Natural killer cell (primary cell): ENCODE measurements around the gene NDRG2. TPM values are rescaled to one million over a fixed set of nuclear protein-coding genes. Genes with fewer than 3 reads are reported as not detected.
A peak's percentile ranks its signal among the peaks of the same experiment; 100 is the strongest.

Source experiments
- ATAC-seq, 3 donors: fragments of 150-1000 bp in 2 of 3; fragments of 200-7000 bp in 1 of 3; cut with Tn5 transposase; 1 replicate in 1 of 3; 2 replicates in 2 of 3; pipeline ENCODE4 v1.10.0; 2021; ENCODE audit warnings: mild to moderate bottlenecking in 2 of 3, moderate library complexity in 2 of 3
- DNase-seq, 2 donors: peaks; one replicate each; pipeline versions ENCODE4 v3.0.0 to v3.0.0-alpha.2; 2013 to 2021; ENCODE audit warnings: mixed read lengths in 1 of 2
- H3K27ac ChIP-seq: one replicate; pipeline ENCODE4 v1.5.1; 2013; ENCODE audit warnings: mild to moderate bottlenecking, low read length
- H3K27me3 ChIP-seq: one replicate; pipeline ENCODE4 v1.6.1; 2013; ENCODE audit warnings: low read length; ENCODE audit not compliant: control insufficient read depth, insufficient read depth
- H3K36me3 ChIP-seq: one replicate; pipeline ENCODE4 v1.6.1; 2013; ENCODE audit warnings: low read length; ENCODE audit not compliant: control insufficient read depth, insufficient read depth
- H3K4me1 ChIP-seq: one replicate; pipeline ENCODE4 v1.6.1; 2013; ENCODE audit warnings: low read length; ENCODE audit not compliant: control insufficient read depth, insufficient read depth
- H3K4me3 ChIP-seq: one replicate; pipeline ENCODE4 v1.5.1; 2013; ENCODE audit warnings: low read length
- H3K9me3 ChIP-seq: one replicate; pipeline ENCODE4 v1.6.1; 2013; ENCODE audit warnings: low read length; ENCODE audit not compliant: control insufficient read depth, insufficient read depth
- H3K27ac Mint-ChIP-seq, 2 donors: one replicate each; pipeline ENCODE4 v1.8.0; 2022; ENCODE audit warnings: mild to moderate bottlenecking in 2 of 2, mixed read lengths in 2 of 2, moderate library complexity in 1 of 2
- H3K27me3 Mint-ChIP-seq, 2 donors: one replicate each; pipeline ENCODE4 v1.8.0; 2022; ENCODE audit warnings: low read depth in 2 of 2, mixed read lengths in 2 of 2
- H3K36me3 Mint-ChIP-seq: one replicate; pipeline ENCODE4 v1.8.0; 2022; ENCODE audit warnings: mixed read lengths
- H3K4me1 Mint-ChIP-seq, 2 donors: one replicate each; pipeline ENCODE4 v1.8.0; 2022; ENCODE audit warnings: mixed read lengths in 2 of 2
- H3K4me3 Mint-ChIP-seq: one replicate; pipeline ENCODE4 v1.8.0; 2022; ENCODE audit warnings: mild to moderate bottlenecking, moderate library complexity, mixed read lengths
- H3K9me3 Mint-ChIP-seq, 2 donors: one replicate each; pipeline ENCODE4 v1.8.0; 2022; ENCODE audit warnings: mixed read lengths in 2 of 2
- CTCF ChIP-seq: fragments of 200-600 bp; IDR thresholded peaks from one replicate; pipeline ENCODE4 v1.8.0; 2022; ENCODE audit warnings: antibody characterized with exemption
- WGBS: methylation state at CpG from one replicate; pipeline ENCODE4 v1.1.7; 2013; ENCODE audit warnings: missing lambda C conversion rate; ENCODE audit not compliant: insufficient coverage; 5-methylcytosine and 5-hydroxymethylcytosine counted together
- intact Hi-C: fragments of 100-400 bp; cut with micrococcal nuclease; formaldehyde crosslinking; loops from one replicate; pipeline ENCODE4 v1.14.2; 2022
- total RNA-seq, 4 donors: library from RNA; stranded (reverse); fragments of 120-200 nt in 1 of 4; gene quantifications; one replicate each; pipeline versions ENCODE4 v1.2.3 to v1.2.4, GENCODE V29; 2013 to 2022

Gene NDRG2
- total RNA-seq, 3 donors from 2014 or later (not counting 1 experiment from before 2014, with no cell fraction given) = 11.2 to 14.6 (median 13.6) TPM

- Mint-ChIP-seq H3K27me3 (peaks cover 19 to 31% of the 10 kb centered on the region in 2 donors), H3K4me3 (no peak overlapping the region), H3K27ac (no peak overlapping the region), H3K9me3 (no peaks in the 10 kb centered on the region), H3K36me3 (no peaks in the 10 kb centered on the region), H3K4me1 (peaks cover 14 to 15% of the 10 kb centered on the region in 2 donors)
- H3K9me3 ChIP-seq = no peaks in the 10 kb centered on the region
- H3K4me1 ChIP-seq = peaks cover 14% of the 10 kb centered on the region
- intact Hi-C loops = no loop called here
- DNase-seq (no peak), ATAC-seq (no peak)
- H3K27ac ChIP-seq = no peak overlapping the region
- no peaks in the 10 kb centered on the region for H3K36me3 ChIP-seq
- WGBS = 98% methylated on average over 2 of the region's 3 CpGs
- no peak for TF ChIP-seq CTCF
- H3K27me3 ChIP-seq = peaks cover 5% of the 10 kb centered on the region
- H3K4me3 ChIP-seq = no peak overlapping the region
These were observed 51.4 kb downstream of the NDRG2 start for GRCh38 chr14:20973501-20973900.

- H3K9me3 Mint-ChIP-seq = no peaks in the 10 kb centered on the region
- TF ChIP-seq CTCF = no peak
- H3K4me3 Mint-ChIP-seq = peak overlapping the region; percentile 89
- WGBS = 16% methylated on average over 8 of the region's 8 CpGs
- peaks cover 8% of the 10 kb centered on the region for H3K27me3 ChIP-seq
- H3K27ac Mint-ChIP-seq = peak overlapping the region in 1 of 2 donors; percentile 87
- no peak overlapping the region for H3K27ac ChIP-seq
- H3K9me3 ChIP-seq = no peaks in the 10 kb centered on the region
- H3K4me1 ChIP-seq = peaks cover 14% of the 10 kb centered on the region
- ATAC-seq (peak; percentile 11 to 25 (median 19)), DNase-seq (no peak)
- no peaks in the 10 kb centered on the region for H3K36me3 Mint-ChIP-seq
- peaks cover 15 to 18% of the 10 kb centered on the region in 2 donors for H3K4me1 Mint-ChIP-seq
- H3K4me3 ChIP-seq = peak overlapping the region; percentile 80
- intact Hi-C loops = loop anchor here (1.0 kb wide), 3 partner anchors 114 to 274 kb away; no protein-coding TSS in a partner anchor
- peaks cover 29 to 48% of the 10 kb centered on the region in 2 donors for H3K27me3 Mint-ChIP-seq
- no peaks in the 10 kb centered on the region for H3K36me3 ChIP-seq
These were observed 53.2 kb downstream of the NDRG2 start for GRCh38 chr14:20971705-20972021.

- peak; percentile 75 to 88 for DNase-seq
- H3K27me3 ChIP-seq = peaks cover 8% of the 10 kb centered on the region
- H3K36me3 ChIP-seq = no peaks in the 10 kb centered on the region
- peak; percentile 91 to 94 (median 92) for ATAC-seq
- Mint-ChIP-seq H3K36me3 (no peaks in the 10 kb centered on the region), H3K27ac (peak overlapping the region in 1 of 2 donors; percentile 87), H3K4me3 (peak overlapping the region; percentile 89), H3K4me1 (peaks cover 15 to 18% of the 10 kb centered on the region in 2 donors), H3K9me3 (no peaks in the 10 kb centered on the region), H3K27me3 (peaks cover 29 to 48% of the 10 kb centered on the region in 2 donors)
- peak overlapping the region; percentile 80 for H3K4me3 ChIP-seq
- under 1% methylated on average over 47 of the region's 47 CpGs for WGBS
- TF ChIP-seq CTCF = peak; percentile 92
- intact Hi-C loops = loop anchor here (1.0 kb wide), 3 partner anchors 114 to 274 kb away; no protein-coding TSS in a partner anchor
- no peak overlapping the region for H3K27ac ChIP-seq
- no peaks in the 10 kb centered on the region for H3K9me3 ChIP-seq
- peaks cover 14% of the 10 kb centered on the region for H3K4me1 ChIP-seq
These were observed 53.7 kb downstream of the NDRG2 start for GRCh38 chr14:20970983-20971704.
